HG03135 (cell line): ENCODE data around the gene FAS.
"Not testable (repeated sequence)": the region's sequence is repeated elsewhere in the genome, so short reads cannot be mapped to it uniquely, and the experiment has no call there.

Experiments used
- ATAC-seq: cut with Tn5 transposase; IDR thresholded peaks from one replicate; pipeline ENCODE4 v1.9.1; 2021; ENCODE audit warnings: mild to moderate bottlenecking, moderate library complexity; ENCODE audit not compliant: unreplicated experiment

FAS gene

DNA sequence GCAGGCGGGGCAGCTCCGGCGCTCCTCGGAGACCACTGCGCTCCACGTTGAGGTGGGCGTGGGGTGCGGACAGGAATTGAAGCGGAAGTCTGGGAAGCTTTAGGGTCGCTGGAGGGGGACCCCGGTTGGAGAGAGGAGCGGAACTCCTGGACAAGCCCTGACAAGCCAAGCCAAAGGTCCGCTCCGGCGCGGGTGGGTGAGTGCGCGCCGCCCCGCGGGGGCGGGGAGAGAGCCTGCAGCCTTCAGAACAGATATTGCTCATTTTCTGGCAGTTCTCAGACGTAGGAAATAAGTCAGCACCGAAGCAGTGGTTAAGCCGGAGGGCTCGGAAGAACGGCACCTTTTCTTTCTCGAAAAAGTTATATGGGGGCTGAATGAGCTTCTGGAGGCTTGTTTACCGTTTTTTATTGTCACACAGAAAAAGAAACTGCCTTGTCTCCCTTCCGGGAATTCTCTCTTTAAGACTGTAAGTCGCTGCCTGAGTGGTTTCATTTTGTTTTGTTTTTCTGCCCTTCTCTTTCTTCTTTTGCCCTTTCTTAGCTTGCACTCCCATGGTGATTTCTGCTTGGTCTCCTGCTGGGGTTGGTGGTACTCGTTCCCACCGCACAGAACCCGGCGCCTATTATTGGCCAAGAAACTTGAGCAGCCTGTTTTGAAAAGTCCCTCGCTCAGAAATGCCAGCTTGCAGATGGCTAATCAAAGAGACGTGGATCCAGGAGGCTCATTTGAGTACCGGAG is 732 bp downstream of the FAS start:
- peak; percentile 38 for ATAC-seq

DNA sequence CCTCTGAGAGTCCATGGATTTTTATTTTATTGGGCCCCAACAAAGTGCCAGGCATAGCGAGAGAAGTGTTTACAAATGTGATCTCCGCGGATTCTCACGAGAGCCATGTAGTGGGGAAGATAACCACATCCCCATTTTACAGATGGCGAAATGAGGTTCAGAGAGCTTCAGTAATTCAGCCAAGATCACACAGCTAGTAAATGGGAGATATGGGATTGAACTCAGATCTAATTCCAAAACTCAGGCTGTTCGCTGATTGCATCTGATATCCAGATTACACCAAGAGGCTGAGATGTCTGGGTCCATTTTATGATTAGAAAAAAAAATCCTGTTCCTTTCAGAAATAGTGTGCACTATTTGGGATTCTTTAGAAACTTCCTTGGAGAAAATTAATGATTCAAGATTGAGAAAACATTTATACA is 1.3 kb downstream of the FAS start:
- no peak for ATAC-seq

GRCh38 chr10:88992921-88993524 is 2.4 kb downstream of the FAS start:
- no peak for ATAC-seq

DNA sequence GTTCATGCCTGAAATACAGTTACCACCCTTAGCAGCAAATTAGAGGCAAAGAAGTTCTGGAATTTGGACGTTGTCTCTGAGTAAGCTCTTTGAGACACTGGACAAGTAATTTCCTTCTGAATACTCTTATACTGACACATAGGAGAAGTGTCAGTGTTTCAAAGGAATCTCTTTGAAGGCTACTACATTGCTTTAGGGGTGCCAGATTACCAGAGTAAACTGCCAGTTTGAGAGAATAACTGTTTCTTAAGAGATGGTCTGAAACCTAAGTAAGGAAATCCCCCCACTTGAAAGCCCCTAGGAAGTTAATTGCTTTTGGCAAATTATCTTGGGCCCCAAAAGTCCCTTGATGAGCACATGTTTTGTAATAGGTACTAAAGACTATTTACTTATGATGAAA is 3.4 kb downstream of the FAS start:
- no peak for ATAC-seq

DNA sequence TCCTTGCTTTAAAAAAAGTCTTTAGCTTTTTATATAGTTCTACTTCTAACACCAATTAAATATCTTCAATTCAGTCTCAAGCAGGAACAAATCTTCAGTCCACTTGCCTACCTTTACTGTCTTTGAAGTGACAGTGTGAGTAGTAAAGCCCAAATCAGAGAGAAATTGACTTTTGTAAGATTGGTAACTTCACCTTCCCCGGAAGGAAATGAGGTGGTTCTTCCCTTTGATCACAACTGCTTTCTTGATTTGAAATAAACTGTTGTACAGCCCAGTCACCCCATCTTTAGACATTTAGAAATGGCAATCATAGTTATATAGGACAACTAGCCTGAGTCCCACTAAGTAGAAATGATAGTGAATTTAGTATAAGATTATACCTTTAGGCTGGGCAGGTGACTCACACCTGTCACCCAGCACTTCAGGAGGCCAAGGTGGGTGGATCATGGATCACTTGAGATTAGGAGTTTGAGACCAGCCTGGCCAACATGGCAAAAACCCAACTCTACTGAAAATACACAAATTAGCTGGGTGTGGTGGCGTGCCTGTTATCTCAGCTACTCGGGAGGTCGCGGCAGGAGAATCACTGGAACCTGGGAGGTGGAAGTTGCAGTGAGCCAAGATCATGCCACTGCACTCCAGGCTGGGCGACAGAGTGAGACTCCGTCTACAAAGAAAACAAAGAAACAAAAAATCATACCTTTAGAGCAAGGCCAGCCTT is 4.7 kb downstream of the FAS start:
- ATAC-seq, result no peak

- ATAC-seq, result no peak
Observed at GRCh38 chr10:88996927-88997326, 6.3 kb downstream of the FAS start.

DNA sequence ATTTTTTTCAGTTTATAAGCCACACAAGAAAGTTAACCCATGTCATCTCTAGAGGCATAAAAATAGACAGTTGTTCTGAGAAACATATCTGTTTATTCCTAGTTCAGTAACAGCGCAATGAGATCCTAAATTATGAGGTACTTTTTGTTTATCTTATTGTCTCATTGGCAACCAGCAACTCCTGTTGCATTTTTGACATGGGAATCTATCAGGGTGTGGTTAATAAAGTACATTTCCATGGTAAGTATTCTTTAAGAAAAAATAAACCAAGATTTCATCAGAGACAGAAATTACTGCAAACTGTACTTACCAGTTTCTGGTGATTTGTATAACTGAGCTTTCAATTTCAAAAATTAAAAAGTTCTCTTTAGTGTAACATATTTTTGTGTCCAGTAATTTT is 9.0 kb downstream of the FAS start:
- no peak for ATAC-seq

GRCh38 chr10:89001024-89001728 is 10.6 kb downstream of the FAS start:
- ATAC-seq, result no peak

- no peak for ATAC-seq
Observed at GRCh38 chr10:89001729-89002072, 11.1 kb downstream of the FAS start.

- no peak for ATAC-seq
Observed at GRCh38 chr10:89002226-89002978, 11.8 kb downstream of the FAS start.

DNA sequence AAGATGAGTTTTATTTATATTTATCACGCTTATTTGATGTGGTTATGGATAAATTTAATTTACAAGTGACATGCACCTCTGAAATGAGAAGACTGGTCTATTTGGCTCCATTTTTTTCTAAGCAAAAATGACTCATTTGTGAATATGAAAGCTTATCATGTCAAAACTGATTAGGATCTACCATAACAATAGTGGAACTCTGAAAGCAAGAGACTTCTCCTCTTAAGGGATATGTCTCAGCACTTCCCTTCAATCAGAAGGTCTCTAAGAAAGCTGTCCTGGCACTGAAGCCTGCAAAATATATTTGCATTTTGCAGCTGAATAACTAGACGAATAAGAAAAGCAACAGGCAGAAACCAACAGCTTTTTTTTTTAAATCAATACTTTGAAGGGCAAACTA is 12.7 kb downstream of the FAS start:
- no peak for ATAC-seq

DNA sequence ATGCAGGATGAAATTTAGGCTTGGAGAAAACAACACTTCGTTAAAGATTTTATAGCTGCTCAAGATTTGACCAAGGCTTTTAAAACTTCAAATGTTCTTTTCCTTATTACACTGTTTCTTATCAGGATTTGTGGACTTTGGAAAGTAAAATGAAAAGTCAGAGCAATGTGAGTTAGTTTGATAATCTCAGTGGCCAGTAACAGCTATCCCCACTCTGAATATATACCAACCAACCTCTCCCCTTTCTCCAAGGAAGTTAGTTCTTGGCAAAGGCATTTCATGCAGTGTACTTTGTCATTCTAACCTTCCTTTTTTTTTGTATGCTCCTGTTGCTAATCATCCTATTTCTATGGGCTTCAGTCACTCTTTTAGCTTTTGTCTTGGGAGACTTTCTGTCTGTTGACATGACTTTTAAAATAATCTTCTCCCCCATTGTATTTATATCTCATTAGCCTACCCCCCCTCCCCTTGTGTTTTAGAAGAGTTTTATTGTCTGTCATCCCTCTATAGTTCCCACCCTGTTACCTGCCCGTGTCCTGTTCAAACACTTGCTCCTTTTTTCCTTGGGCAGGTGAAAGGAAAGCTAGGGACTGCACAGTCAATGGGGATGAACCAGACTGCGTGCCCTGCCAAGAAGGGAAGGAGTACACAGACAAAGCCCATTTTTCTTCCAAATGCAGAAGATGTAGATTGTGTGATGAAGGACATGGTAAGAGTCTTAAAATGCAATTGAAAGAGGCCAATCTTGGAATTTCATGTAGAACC is 16.7 kb downstream of the FAS start:
- ATAC-seq, result no peak

- ATAC-seq, result not testable (repeated sequence)
Observed at GRCh38 chr10:89018700-89019346, 28.2 kb downstream of the FAS start.

- ATAC-seq, result no peak
Observed at GRCh38 chr10:89019569-89020327, 29.1 kb downstream of the FAS start.

- not testable (repeated sequence) for ATAC-seq
Observed at GRCh38 chr10:89021526-89021925, 30.9 kb downstream of the FAS start.

DNA sequence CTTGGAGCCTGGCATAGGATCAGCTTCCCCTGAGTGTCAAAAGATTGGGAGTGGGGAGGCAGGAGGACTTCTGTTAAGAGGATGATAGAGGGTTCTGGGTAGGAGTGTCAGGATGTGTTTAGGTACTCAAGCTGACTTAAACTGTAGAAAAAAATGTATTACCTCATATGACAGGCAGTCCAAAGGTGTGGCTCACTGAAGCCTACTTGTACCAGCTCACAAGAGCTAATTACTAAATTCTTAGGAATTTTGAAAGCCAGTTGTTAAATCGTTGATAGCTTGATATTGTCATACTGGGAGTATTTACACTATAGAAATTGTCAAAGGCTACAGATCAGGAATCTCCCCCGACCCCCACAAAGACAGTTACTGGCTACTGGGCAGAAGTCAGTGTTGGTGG is 32.1 kb downstream of the FAS start:
- no peak for ATAC-seq

- no peak for ATAC-seq
Observed at GRCh38 chr10:89025453-89025852, 34.9 kb downstream of the FAS start.

DNA sequence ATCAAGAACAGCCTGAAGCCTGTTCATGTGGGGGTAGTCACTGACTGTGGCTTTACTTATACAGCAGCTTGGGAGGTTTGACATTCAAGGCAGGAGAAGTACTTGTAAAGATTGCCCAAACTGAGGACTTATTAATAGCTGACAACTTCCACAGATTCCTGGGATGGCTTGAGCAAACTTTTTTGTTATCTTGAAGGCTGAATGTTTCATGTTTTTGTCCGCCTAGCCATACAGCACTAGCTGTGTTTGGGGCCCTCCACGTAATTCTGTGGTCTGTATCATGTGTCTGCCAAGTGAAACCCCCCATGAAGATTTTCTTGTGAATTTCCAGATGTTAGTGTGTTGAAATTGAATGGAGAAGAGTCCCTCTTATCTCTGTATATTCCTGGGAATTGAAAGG is 38.6 kb downstream of the FAS start:
- no peak for ATAC-seq
